NOMO-1 (cell line): ENCODE data around the gene DPYSL3.
A peak's percentile ranks its signal among the peaks of the same experiment; 100 is the strongest.
"Not testable (repeated sequence)": the region's sequence is repeated elsewhere in the genome, so short reads cannot be mapped to it uniquely, and the experiment has no call there.

Experiments used
- DNase-seq, 2 experiments: peaks; one replicate each; lab custom pipeline; 2025; ENCODE audit not compliant: unreplicated experiment in 2 of 2; lab: John Stamatoyannopoulos, UW

DPYSL3 gene

GRCh38 chr5:147373328-147373727 lies 136.5 kb downstream of the DPYSL3 start:
- peak in 1 of 2 experiments; percentile 11 for DNase-seq

- peak in 1 of 2 experiments; percentile 41 for DNase-seq
Observed at GRCh38 chr5:147372191-147372590, 137.7 kb downstream of the DPYSL3 start.

DNA sequence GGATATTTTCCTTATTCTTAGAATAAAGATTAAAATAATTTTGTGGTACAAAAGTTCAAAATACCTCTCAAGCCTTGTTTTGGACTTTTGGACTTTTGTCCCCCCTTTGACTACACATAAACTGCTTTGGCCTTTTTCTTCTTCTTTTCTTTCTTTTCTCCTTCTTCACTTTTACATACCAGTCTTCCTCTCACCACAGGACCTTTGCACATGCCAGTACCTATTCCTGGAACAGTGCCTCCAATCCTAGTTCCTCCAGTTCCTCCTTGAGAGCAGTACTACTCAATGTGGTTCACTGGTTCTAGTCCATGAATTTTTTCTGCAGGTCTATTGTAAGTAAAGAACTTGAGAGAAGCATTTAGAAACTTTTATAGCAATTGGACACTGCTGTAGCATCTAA lies 138.6 kb downstream of the DPYSL3 start:
- no peak for DNase-seq

- DNase-seq: peak in 1 of 2 experiments; percentile 17
Observed at GRCh38 chr5:147369742-147370374, 140.0 kb downstream of the DPYSL3 start.

DNA sequence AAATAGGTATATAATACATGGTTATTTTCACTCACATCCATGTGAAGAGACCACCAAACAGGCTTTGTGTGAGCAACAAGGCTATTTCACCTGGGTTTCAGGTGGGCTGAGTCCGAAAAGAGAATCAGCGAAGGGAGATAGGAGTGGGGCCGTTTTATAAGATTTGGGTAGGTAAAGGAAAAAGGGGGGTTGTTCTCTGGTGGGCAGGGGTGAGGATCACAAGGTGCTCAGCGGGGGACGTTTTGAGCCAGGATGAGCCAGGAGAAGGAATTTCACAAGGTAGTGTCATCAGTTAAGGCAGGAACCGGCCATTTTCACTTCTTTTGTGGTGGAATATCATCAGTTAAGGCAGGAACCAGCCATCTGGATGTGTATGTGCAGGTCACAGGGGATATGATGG lies 142.5 kb downstream of the DPYSL3 start:
- not testable (repeated sequence) for DNase-seq

DNA sequence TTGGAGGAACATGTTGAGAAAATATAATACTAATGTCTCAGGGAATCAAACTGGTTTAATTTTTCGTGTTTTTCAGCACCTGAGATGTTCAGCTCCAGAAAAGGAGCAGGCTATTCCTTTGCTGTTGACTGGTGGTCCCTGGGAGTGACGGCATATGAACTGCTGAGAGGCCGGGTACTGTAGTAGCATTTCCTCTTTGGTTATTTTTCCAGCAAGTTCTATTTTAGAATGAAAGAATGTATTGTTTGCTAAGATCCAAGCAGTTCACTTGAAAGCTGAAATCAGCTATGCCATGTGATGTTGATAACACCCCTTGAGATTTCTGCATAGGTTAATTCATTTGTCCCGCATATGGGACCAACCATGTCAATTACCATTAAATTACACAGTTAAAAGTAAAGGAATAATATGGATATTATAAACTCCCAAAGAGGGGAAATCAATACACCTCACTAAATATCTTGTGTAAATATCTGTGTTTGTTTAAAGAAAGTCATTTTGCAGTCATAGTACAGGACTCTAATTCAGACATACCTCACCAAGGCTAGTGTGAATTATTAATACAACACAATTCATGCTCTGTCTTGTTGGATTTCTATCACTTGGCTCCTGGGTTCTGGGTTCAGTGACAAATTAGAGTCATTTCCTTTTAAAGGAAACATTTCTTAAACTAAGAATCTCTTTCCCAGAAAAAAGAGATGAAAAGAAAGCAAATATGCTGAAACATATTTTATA lies 148.3 kb downstream of the DPYSL3 start:
- DNase-seq: no peak

- no peak for DNase-seq
Observed at GRCh38 chr5:147360816-147361215, 149.1 kb downstream of the DPYSL3 start.

DNA sequence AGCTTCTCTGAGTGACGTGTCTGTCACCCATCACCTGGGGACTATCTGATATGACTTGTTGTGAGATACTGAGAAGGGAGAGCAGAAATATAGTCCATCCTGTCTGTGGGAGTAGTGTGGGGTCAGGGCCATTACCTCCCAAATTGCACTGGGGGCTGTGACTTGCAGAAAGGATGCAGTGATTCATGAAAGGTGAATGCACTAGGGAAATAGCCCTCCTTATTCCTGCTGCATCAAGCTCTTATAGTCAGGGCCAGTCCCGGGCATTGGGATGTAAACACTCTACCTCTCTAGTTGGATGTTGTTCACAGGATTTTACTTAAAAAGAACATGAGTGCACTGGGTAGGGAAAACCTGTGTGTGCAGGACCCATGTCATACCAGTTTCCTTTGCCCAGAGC lies 150.3 kb downstream of the DPYSL3 start:
- no peak for DNase-seq

- DNase-seq: no peak
Observed at GRCh38 chr5:147359101-147359500, 150.8 kb downstream of the DPYSL3 start.

- no peak for DNase-seq
Observed at GRCh38 chr5:147349241-147349640, 160.6 kb downstream of the DPYSL3 start.

DNA sequence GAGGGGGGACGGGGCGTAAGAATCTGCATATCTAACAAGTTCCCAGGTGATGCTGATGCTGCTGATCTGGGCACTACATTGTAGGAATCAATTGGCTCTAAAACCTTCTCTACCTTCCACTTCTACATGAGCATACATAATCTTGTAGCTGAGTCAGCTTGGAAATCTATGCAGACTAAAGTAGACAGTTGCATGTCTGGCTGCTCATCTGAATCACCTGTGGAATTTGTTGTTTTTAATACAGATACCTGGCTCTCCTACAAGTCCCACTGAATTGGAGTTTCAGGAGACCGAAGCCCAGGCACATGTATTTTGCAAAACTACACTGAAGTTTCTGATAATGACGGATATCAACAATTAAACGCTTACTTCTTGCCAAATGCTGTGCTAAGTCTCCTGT lies 161.4 kb downstream of the DPYSL3 start:
- no peak for DNase-seq

- no peak for DNase-seq
Observed at GRCh38 chr5:147348046-147348445, 161.8 kb downstream of the DPYSL3 start.

DNA sequence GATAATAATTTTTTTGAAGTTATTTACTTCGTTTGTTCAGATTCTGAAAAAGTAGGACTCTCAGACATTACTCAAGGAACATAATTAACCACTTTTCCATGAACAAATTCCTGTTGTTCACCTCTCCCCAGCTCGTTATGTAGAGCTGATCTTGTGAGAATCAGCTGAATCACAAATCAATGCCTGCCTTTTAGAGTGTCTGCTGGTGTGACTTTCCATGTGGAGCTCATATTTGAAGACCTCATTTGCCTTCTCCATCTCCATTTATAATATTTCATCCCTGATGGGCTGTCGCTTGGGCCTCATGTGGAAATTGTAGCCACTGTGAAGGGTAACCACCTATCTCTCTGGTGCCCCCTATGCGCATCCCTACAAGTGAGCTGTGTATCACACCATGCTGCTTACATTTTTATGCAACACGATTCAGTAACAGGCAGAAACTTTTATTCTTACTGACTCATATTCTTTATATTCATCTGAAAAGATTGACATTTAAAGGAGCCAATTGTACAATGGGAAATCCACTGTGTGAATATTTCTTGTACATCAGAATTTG lies 163.8 kb downstream of the DPYSL3 start:
- no peak for DNase-seq

DNA sequence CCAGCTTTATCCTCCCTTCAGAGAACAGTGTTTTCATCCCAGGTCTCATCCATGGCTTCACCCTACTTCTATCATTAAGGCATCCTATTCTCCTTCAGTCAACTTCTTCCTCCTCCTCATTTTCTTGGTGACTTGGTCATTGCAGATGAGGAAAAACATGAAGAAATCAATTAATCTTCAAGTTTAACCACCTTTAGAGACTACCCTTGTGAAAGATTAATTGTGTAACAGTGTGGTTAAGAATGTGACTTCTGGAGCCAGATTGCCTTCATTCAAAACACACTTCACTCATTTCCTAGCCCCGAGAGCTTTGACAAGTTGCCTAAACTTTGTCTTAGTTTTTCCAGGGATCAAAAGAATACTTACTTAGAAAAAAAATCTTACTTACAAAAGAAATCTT lies 165.0 kb downstream of the DPYSL3 start:
- peak; percentile 8 to 47 for DNase-seq

DNA sequence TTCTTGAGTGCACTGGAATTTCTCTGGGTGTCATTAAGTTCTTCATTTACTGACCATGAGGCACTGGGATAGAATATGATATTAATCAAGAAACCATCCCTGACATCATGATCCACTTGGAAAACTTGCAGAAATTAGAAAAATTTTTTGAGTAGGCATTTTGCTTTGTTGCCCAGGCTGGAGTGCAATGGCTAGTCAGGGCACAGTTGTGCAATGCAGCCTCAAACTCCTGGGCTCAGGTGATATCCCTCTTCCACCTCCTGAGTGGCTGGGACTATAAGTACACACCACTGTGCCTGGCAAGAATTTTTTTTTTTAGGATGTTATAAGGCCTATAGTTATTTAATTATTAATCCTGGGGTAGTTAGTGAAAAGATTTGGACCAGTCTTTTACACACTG lies 168.5 kb downstream of the DPYSL3 start:
- DNase-seq: no peak

GRCh38 chr5:147340941-147341340 lies 168.9 kb downstream of the DPYSL3 start:
- no peak for DNase-seq
